AML-193 (cell line): ENCODE data around the gene TGIF1.
A peak's percentile ranks its signal among the peaks of the same experiment; 100 is the strongest.

Source experiments
- DNase-seq, 2 experiments: peaks; one replicate each; lab custom pipeline; 2025; lab: John Stamatoyannopoulos, UW

The TGIF1 gene

GRCh38 chr18:3434685-3435084 lies 15.3 kb upstream of the TGIF1 start:
- DNase-seq = no peak

GRCh38 chr18:3440341-3440740 lies 9.6 kb upstream of the TGIF1 start:
- DNase-seq = no peak

- no peak for DNase-seq
Measured at GRCh38 chr18:3441290-3441689, 8.7 kb upstream of the TGIF1 start.

- DNase-seq = no peak
Measured at GRCh38 chr18:3442919-3443318, 7.1 kb upstream of the TGIF1 start.

- no peak for DNase-seq
Measured at GRCh38 chr18:3444296-3444695, 5.7 kb upstream of the TGIF1 start.

GRCh38 chr18:3444954-3445353 lies 5.0 kb upstream of the TGIF1 start:
- DNase-seq = no peak

- DNase-seq = peak; percentile 34 to 39
Measured at GRCh38 chr18:3447068-3447894, 2.7 kb upstream of the TGIF1 start.

- peak; percentile 95 to 97 for DNase-seq
Measured at GRCh38 chr18:3447895-3448837, 1.8 kb upstream of the TGIF1 start.

GRCh38 chr18:3448838-3449511 lies 997 bp upstream of the TGIF1 start:
- peak; percentile 92 to 98 for DNase-seq

- DNase-seq = no peak
Measured at GRCh38 chr18:3449512-3450011, 410 bp upstream of the TGIF1 start.

GRCh38 chr18:3450799-3451182 lies 819 bp downstream of the TGIF1 start:
- no peak for DNase-seq

GRCh38 chr18:3451183-3451988 lies 1.4 kb downstream of the TGIF1 start:
- DNase-seq = peak; percentile 20 to 48

GRCh38 chr18:3451989-3452749 lies 2.2 kb downstream of the TGIF1 start:
- no peak for DNase-seq

- no peak for DNase-seq
Measured at GRCh38 chr18:3452750-3453539, 3.0 kb downstream of the TGIF1 start.

GRCh38 chr18:3453540-3454364 lies 3.8 kb downstream of the TGIF1 start:
- peak in 1 of 2 experiments; percentile 56 for DNase-seq

GRCh38 chr18:3454365-3455089 lies 4.6 kb downstream of the TGIF1 start:
- DNase-seq = peak; percentile 32 to 62

GRCh38 chr18:3455090-3455635 lies 5.2 kb downstream of the TGIF1 start:
- DNase-seq = no peak
